Measurements from ENCODE around the gene PIP4K2B.

DNA sequence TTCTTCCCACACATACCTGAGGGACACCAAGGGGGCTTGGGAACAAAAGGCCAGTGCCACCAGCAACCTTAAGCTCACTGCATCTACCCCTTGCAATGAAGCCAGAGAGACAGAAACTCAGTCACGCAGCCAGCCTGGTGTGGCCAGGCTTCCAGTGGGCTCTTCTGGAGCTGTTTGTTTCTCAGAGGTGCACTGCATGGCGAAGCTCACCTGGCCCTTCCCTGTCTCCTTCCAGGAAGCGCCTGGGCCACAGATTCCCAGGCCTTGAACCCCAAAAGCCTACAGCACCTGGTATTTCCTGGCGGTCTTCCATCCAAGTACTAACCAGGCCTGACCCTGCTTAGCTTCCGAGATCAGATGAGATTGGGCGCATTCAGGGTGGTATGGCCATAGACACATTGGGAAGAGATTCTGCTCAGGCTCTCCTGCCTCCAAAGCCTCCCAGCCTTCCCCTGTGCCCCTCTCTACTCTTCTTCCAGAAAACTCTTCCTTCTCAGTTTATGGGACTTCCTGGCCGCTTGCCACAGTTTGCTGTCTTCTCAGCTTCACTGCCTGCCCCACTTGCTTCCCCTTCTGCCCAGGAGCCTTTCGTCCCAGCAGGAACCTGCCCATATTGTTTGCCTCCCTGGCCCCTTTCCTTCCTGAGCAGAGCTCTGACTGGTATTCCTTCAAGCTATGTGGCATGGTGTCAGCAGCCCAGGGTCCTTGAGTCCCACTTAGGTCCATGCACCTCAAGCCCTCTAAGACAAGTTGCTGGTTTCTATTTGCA is 67.6 kb downstream of the PIP4K2B start:
- TF ChIP-seq EZH2 (IDR thresholded peaks at IDR 0.05) (no peak), POLR2AphosphoS5 (IDR thresholded peaks at IDR 0.05; ENCODE audit: borderline replicate concordance, low read depth, low read length) (no peak)

Data from SK-N-MC (cell line).